GM13977 (cell line): ENCODE results near the gene NFIC.
"Not testable (repeated sequence)": the region's sequence is repeated elsewhere in the genome, so short reads cannot be mapped to it uniquely, and the experiment has no call there.

Experiments used
- DNase-seq: peaks from one replicate; pipeline ENCODE4 v3.0.0; 2012; ENCODE audit warnings: low spot score
- CTCF ChIP-seq: IDR thresholded peaks from 2 replicates; pipeline ENCODE4 v1.5.1; 2012; ENCODE audit warnings: mild to moderate bottlenecking, control low read depth; ENCODE audit not compliant: insufficient read depth; ENCODE audit errors: extremely low read depth, missing control alignments
- in situ Hi-C: fragments of 300-500 bp; cut with MboI; formaldehyde crosslinking; loops from one replicate; pipeline ENCODE4 v1.12.0; 2022; ENCODE audit warnings: low sequenced_read_pairs, low pct_unique_long_range_greater_than_20kb, mixed read lengths, inconsistent platforms; ENCODE audit not compliant: unreplicated experiment

NFIC gene

GRCh38 chr19:3345850-3346460 lies 20.4 kb upstream of the NFIC start:
- no peak for DNase-seq
- in situ Hi-C loops, result no loop called here
- TF ChIP-seq CTCF, result no peak

- TF ChIP-seq CTCF, result no peak
- DNase-seq, result no peak
- in situ Hi-C loops, result no loop called here
Measured at GRCh38 chr19:3346677-3347353, 19.6 kb upstream of the NFIC start.

DNA sequence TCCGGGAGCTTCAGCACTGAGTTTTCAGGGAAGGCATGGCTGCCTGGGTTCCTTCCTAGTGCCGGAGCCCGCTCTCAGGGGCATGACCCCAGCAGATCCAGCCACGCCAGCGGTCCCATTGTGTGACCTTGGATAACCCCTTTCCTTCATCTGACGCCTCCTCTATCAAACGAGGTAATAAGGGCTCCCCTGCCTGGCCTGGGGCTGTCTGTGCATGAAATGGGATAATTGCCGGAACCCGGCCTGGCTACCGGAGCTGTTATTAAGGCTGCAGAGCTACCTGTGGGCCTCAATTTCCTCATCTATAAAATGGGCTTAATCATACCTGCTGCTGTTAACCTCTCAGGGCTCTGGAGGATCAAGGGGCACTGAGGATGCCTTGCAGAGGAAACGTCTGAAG lies 18.3 kb upstream of the NFIC start:
- TF ChIP-seq CTCF, result no peak
- DNase-seq, result no peak
- in situ Hi-C loops, result no loop called here

DNA sequence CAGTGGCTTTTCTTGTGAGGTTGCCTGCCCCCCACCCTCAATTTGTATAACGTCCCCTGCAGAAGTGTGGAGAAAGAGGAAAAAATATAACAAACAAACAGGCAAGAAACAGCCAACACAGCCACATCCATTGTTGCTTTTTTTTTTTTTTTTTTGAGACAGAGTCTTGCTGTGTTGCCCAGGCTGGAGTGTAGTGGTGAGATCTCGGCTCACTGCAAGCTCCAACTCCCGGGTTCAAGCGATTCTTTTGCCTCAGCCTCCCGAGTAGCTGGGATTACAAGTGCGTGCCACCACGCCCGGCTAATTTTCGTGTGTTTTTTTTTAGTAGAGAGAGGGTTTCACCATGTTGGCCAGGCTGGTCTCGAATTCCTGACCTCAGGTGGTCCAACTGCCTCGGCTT lies 17.9 kb upstream of the NFIC start:
- in situ Hi-C loops, result not testable (repeated sequence)

GRCh38 chr19:3350014-3350663 lies 16.2 kb upstream of the NFIC start:
- DNase-seq, result no peak
- no peak for TF ChIP-seq CTCF
- in situ Hi-C loops, result no loop called here

More for the DNA sequence above, 17.9 kb upstream of the NFIC start:
- DNase-seq, result not testable (repeated sequence)

- TF ChIP-seq CTCF, result no peak
- no peak for DNase-seq
- in situ Hi-C loops, result no loop called here
Measured at GRCh38 chr19:3351702-3352447, 14.5 kb upstream of the NFIC start.

DNA sequence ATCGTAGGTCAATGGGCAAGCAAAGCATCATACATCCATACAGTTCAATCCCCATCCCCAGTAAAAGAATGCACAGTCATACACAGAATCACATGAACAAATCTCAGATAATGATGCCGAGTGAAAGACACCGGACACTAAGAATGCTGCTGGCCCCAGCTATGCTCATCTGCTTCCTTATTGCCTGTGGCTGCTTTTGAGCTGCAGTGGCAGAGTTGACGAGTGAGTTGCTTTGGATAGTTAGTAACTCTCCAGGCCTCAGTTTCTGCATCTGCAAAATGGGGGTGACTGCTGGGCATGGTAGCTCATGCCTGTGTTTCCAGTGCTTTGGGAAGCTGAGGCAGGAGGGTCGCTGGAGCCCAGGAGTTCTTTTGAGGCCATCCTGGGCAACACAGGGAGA lies 12.9 kb upstream of the NFIC start:
- in situ Hi-C loops, result no loop called here
- no peak for DNase-seq
- no peak for TF ChIP-seq CTCF
